Fibroblast of lung (primary cell): ENCODE measurements around the gene CDC42EP1. TPM values are rescaled to one million over a fixed set of nuclear protein-coding genes. Genes with fewer than 3 reads are reported as not detected.
"Not testable (repeated sequence)": the region's sequence is repeated elsewhere in the genome, so short reads cannot be mapped to it uniquely, and the experiment has no call there.

Experiments used
- DNase-seq, 2 donors: peaks; one replicate each; pipeline versions ENCODE4 v3.0.0 to v3.0.0-alpha.2; 2010; ENCODE audit warnings: low read depth in 2 of 2
- H2AFZ ChIP-seq: 2 replicates; pipeline ENCODE4 v1.5.1; 2012; ENCODE audit warnings: low read length, control low read depth, inconsistent platforms
- H3K27ac ChIP-seq: 2 replicates; pipeline ENCODE4 v1.5.1; 2011; ENCODE audit warnings: low read length, control low read depth; ENCODE audit not compliant: insufficient read depth
- H3K27me3 ChIP-seq: 2 replicates; pipeline ENCODE4 v1.5.1; 2011; ENCODE audit warnings: mild to moderate bottlenecking, low read length; ENCODE audit not compliant: control insufficient read depth, insufficient read depth
- H3K36me3 ChIP-seq: 2 replicates; pipeline ENCODE4 v1.5.1; 2011; ENCODE audit warnings: low read length; ENCODE audit not compliant: control insufficient read depth, insufficient read depth
- H3K4me1 ChIP-seq: 2 replicates; pipeline ENCODE4 v1.5.1; 2011; ENCODE audit warnings: low read length; ENCODE audit not compliant: control insufficient read depth, insufficient read depth; ENCODE audit errors: extremely low read depth
- H3K4me2 ChIP-seq: 2 replicates; pipeline ENCODE4 v1.5.1; 2011; ENCODE audit warnings: low read length, control low read depth; ENCODE audit not compliant: insufficient read depth; ENCODE audit errors: extremely low read depth
- H3K4me3 ChIP-seq, 4 experiments: fragments of 200-600 bp in 1 of 4; sonication (generic) in 1 of 4; replicated peaks in 1 of 4; 2 replicates each; pipeline ENCODE4 v1.5.1; 2011 to 2016; ENCODE audit warnings: low read length in 4 of 4, low read depth in 3 of 4, mild to moderate bottlenecking in 3 of 4, control low read depth in 2 of 4, inconsistent platforms in 1 of 4, mixed read lengths in 1 of 4; ENCODE audit not compliant: insufficient read depth in 1 of 4; ENCODE audit errors: control extremely low read depth in 1 of 4
- H3K79me2 ChIP-seq: 2 replicates; pipeline ENCODE4 v1.5.1; 2012; ENCODE audit warnings: mild to moderate bottlenecking, low read length, inconsistent platforms; ENCODE audit not compliant: control insufficient read depth, insufficient read depth
- H3K9ac ChIP-seq: 2 replicates; pipeline ENCODE4 v1.5.1; 2011; ENCODE audit warnings: mild to moderate bottlenecking, low read length, control low read depth; ENCODE audit not compliant: insufficient read depth
- H3K9me3 ChIP-seq: 2 replicates; pipeline ENCODE4 v1.5.1; 2012; ENCODE audit warnings: low read depth, low read length; ENCODE audit not compliant: control insufficient read depth, insufficient read depth
- H4K20me1 ChIP-seq: 2 replicates; pipeline ENCODE4 v1.5.1; 2011; ENCODE audit warnings: low read length; ENCODE audit not compliant: control insufficient read depth, insufficient read depth; ENCODE audit errors: extremely low read depth
- EZH2 ChIP-seq: IDR thresholded peaks from 2 replicates; pipeline ENCODE4 v1.5.1; 2012; ENCODE audit warnings: low read length, control low read depth, mild to moderate bottlenecking; ENCODE audit errors: missing control alignments
- polyA plus RNA-seq, 2 donors: library from polyadenylated mRNA; depleted of rRNA in 1 of 2; stranded (reverse) in 1 of 2; unstranded in 1 of 2; fragments of >200 nt; gene quantifications; 2 replicates each; pipeline ENCODE4 v1.2.1, GENCODE V29; 2011 to 2012; ENCODE audit warnings: missing spikeins in 1 of 2
- total RNA-seq: library from RNA; depleted of rRNA; stranded (reverse); fragments of >200 nt; gene quantifications from 2 replicates; pipeline ENCODE4 v1.2.1, GENCODE V29; 2014
- TF ChIP-seq, protein P1 (sequence below), 2 donors: IDR thresholded peaks in 1 of 2; conservative IDR thresholded peaks in 1 of 2; 1 replicate in 1 of 2; 2 replicates in 1 of 2; pipeline ENCODE4 v1.5.1; 2011 to 2012; ENCODE audit warnings: low read length in 2 of 2, control low read depth in 1 of 2, inconsistent platforms in 1 of 2, low read depth in 1 of 2, mild to moderate bottlenecking in 1 of 2

Gene CDC42EP1
- total and polyA plus RNA-seq, 2 donors (not counting 1 experiment from before 2014, with no cell fraction given) = 10.4 to 17.2 TPM

DNA sequence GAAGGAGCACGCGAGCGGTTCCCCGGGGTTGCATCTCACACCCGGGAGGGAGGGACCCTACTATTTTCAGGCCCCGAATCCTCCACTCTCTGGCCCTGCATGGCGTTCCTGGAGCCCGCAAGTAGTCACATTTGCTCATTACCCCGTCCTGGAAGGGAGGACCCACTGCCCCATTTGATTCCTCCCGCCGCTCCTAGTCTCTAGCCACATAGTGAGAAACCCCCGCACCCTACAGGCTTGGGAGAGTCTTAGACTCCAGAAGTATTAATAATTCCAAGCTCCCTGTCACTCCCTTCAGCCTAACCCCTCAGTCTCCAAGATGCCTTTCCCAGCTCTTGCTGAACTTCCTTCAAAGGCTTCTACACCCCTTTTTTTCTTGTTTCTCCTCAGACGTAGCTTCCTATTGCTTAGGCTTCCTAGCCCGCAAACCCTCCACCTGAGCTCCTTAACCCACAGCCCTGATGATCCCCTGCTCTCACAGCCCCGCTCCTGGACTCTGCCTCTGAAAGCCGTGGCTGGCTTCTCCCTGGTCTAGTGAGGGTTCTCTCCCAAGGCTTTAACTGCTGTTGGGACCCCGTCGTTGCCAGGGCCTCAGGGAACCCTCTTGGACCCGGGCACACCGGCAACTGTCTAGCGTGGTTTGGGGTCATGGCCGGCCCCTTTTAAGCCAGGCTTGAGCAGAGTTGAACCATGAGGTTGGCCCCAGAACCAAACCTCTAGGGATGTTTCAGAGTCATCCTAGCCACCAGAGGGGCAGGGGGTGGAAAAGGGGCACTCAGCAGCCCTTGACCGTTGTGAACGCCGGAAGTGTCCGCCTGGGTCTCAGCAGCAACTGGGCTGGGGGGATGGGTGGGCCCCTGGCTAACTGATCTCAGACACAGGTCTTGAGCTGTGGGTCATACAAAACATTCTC lies 49.2 kb downstream of the CDC42EP1 start:
- H3K27me3 ChIP-seq = peaks cover 8% of the 10 kb centered on the region
- peaks cover 6% of the 10 kb centered on the region for H3K4me1 ChIP-seq
- H3K4me3 ChIP-seq = peak overlapping the region; percentile 86 to 96 (median 92)
- H2AFZ ChIP-seq = no peak overlapping the region
- H3K9ac ChIP-seq = peak overlapping the region; percentile 80
- peaks cover 24% of the 10 kb centered on the region for H3K79me2 ChIP-seq
- peak in 1 of 2 donors; percentile 28 for DNase-seq
- peak overlapping the region; percentile 88 for H3K27ac ChIP-seq
- no peaks in the 10 kb centered on the region for H3K36me3 ChIP-seq
- no peaks in the 10 kb centered on the region for H4K20me1 ChIP-seq
- no peaks in the 10 kb centered on the region for H3K9me3 ChIP-seq
- TF ChIP-seq, protein P1, sequence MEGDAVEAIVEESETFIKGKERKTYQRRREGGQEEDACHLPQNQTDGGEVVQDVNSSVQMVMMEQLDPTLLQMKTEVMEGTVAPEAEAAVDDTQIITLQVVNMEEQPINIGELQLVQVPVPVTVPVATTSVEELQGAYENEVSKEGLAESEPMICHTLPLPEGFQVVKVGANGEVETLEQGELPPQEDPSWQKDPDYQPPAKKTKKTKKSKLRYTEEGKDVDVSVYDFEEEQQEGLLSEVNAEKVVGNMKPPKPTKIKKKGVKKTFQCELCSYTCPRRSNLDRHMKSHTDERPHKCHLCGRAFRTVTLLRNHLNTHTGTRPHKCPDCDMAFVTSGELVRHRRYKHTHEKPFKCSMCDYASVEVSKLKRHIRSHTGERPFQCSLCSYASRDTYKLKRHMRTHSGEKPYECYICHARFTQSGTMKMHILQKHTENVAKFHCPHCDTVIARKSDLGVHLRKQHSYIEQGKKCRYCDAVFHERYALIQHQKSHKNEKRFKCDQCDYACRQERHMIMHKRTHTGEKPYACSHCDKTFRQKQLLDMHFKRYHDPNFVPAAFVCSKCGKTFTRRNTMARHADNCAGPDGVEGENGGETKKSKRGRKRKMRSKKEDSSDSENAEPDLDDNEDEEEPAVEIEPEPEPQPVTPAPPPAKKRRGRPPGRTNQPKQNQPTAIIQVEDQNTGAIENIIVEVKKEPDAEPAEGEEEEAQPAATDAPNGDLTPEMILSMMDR (conservative IDR thresholded peaks at IDR 0.05 in 1 of 2, IDR thresholded peaks at IDR 0.05 in 1 of 2; ENCODE audit: low read depth in 1 of 2, low read length in 2 of 2) = no peak
- no peak for TF ChIP-seq EZH2
- peak overlapping the region; percentile 95 for H3K4me2 ChIP-seq

DNA sequence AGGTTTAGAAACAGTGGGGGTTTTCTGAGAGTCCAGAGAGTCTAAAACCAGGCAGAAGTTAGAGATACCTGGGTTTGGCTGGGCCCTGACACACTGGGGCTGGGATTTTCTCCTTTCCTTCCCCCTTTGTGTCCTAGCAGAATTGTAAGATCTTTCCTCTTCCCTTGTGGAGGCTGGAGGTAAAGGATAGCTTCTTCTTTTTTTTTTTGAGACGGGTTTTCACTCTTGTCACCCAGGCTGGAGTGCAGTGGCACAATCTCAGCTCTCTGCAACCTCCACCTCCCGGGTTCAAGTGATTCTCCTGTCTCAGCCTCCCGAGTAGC lies 49.8 kb downstream of the CDC42EP1 start:
- Histone ChIP-seq H3K4me2 (peak overlapping the region; percentile 95), H3K27ac (peak overlapping the region; percentile 88), H3K9ac (peak overlapping the region; percentile 80), H3K4me3 (peak overlapping the region; percentile 86 to 96 (median 92)), H3K79me2 (peaks cover 24% of the 10 kb centered on the region)
- H4K20me1 ChIP-seq, H3K4me1 ChIP-seq, H3K9me3 ChIP-seq, DNase-seq, H3K36me3 ChIP-seq, H2AFZ ChIP-seq, H3K27me3 ChIP-seq: not testable (repeated sequence)

DNA sequence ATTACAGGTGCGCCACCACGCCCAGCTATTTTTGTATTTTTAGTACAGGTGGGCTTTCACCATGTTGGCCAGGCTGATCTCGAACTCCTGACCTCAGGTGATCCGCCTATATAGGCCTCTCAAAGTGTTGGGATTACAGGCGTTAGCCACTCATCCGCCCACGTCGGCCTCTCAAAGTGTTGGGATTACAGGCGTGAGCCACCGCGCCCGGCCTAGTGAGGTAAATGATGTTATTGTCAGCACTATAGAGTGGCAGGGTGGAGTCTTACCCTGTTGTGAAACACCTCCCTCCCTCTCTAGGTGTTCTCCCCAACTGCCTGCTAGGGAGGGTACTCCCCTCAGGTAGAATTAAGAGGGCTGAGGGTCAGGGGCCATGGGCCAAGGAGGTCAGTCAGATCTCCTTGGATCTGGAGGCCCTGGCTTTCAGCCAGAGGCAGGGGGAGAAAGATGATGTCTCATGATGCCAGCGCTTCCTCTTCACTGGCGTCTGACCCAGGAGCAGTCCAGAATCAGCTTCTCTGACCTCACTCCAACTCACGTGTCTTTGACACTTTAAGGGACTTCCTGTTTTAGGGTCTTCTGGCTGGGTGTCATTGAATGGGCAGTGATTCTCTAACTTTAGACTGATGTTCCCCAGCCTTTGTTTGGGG lies 50.3 kb downstream of the CDC42EP1 start:
- H3K4me3 ChIP-seq = no peak overlapping the region
- H4K20me1 ChIP-seq = no peaks in the 10 kb centered on the region
- H3K79me2 ChIP-seq = peaks cover 24% of the 10 kb centered on the region
- peaks cover 6% of the 10 kb centered on the region for H3K4me1 ChIP-seq
- no peak overlapping the region for H3K27ac ChIP-seq
- H3K36me3 ChIP-seq = no peaks in the 10 kb centered on the region
- no peak overlapping the region for H2AFZ ChIP-seq
- DNase-seq = no peak
- no peak overlapping the region for H3K9ac ChIP-seq
- no peak overlapping the region for H3K4me2 ChIP-seq
- no peak for TF ChIP-seq EZH2
- TF ChIP-seq, protein P1 (conservative IDR thresholded peaks at IDR 0.05 in 1 of 2, IDR thresholded peaks at IDR 0.05 in 1 of 2; ENCODE audit: low read depth in 1 of 2, low read length in 2 of 2) = no peak
- H3K9me3 ChIP-seq = no peaks in the 10 kb centered on the region
- peaks cover under 1% of the 10 kb centered on the region for H3K27me3 ChIP-seq
